ENCODE data around the gene RASSF8. TPM values are rescaled to one million over a fixed set of nuclear protein-coding genes. Genes with fewer than 3 reads are reported as not detected.

The RASSF8 gene
- 23.7 TPM for polyA plus RNA-seq (2013, experiment 1 of 2; ENCODE audit: insufficient read length)
- polyA plus RNA-seq (2013, experiment 2 of 2; ENCODE audit: insufficient read length): 20.8 TPM

- peak; percentile 86 for DNase-seq
Observed at GRCh38 chr12:25958428-25959070, at the start of gene RASSF8. Gene RASSF8, plus strand, starts transcription at chr12:25958682. Its CDS starts 96,662 bp downstream, at chr12:26055344.

GRCh38 chr12:25914551-25914950 lies 43.9 kb upstream of the RASSF8 start:
- DNase-seq: no peak

GRCh38 chr12:25924491-25925001 lies 33.9 kb upstream of the RASSF8 start:
- DNase-seq: no peak

GRCh38 chr12:25925064-25925463 lies 33.4 kb upstream of the RASSF8 start:
- DNase-seq: no peak

DNA sequence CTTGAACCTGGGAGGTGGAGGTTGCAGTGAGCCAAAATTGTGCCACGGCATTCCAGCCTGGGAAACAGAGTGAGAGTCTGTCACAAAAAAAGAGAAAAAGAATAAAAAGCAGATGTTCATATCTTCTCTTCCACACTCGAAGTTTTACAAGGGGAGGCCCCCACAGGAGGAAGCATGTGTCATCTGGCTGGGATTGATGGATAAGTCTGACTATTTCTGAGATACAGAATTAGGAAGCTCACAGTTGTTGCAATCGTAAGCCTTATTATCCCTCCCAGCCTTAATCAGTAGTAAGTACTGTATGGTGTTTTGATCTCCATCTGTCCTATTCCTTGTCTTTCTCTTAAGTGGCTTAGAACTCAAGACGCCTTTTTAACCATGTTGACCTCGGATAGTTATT lies 31.9 kb upstream of the RASSF8 start:
- peak; percentile 43 for DNase-seq

DNA sequence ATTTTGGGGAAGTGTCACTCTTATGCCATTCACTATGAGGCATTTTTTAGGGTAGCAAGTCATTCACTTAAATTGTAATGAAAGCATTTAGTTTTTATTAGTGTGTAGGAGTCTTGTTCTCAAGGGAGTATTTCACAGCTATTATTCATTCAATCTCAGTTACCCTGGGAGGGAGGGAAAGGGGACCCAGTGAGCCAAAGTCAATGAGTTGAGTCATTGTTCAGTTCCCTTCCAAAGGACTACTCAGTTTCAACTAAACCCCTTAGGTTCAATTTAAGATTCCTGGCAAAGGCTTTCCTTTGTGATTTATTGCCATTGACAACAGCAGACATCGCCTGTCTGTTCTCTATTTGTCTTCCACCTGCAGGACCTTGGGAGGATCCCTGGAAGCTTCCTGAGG lies 29.3 kb upstream of the RASSF8 start:
- DNase-seq: peak; percentile 35

GRCh38 chr12:25932971-25933370 lies 25.5 kb upstream of the RASSF8 start:
- DNase-seq: no peak

- DNase-seq: no peak
Observed at GRCh38 chr12:25934456-25934855, 24.0 kb upstream of the RASSF8 start.

GRCh38 chr12:25935355-25936144 lies 22.9 kb upstream of the RASSF8 start:
- no peak for DNase-seq

DNA sequence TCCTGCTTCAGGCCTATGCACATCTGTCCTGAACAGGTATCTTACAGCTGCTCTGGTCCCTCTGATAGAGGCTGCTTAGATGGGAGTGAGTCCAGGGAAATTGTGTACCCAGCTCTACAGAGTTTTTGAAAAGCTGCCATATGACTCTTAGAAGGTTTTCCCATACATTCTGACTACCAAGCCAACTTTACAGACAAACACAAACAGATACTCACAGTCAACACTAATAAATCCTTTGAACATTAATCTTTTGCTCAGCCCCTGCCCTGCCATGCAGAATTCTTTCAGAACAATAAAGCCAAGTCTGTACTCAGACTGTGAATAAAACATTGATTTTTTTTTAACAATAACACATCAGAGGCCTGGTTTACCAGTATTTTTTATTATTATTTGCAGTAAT lies 21.4 kb upstream of the RASSF8 start:
- DNase-seq: no peak

DNA sequence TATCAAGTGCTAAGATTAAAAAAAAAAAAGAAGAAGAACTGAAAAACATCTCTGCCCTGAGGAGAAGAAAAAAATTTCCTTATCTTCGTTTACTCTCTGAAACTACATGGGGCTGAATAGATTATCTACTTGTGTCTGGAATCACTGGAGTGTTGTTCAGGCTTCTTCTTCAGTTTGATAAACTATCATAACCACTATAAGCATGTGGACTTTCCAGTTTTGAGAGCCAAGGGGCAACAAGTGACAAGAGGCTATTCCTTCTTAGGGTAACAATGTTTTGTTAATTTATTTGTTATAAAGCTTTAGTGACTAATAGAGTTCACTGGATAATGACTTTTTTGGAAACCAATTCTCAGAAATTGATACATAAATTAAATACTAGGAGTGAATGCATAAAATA lies 19.9 kb upstream of the RASSF8 start:
- no peak for DNase-seq

GRCh38 chr12:25939606-25940005 lies 18.9 kb upstream of the RASSF8 start:
- no peak for DNase-seq

DNA sequence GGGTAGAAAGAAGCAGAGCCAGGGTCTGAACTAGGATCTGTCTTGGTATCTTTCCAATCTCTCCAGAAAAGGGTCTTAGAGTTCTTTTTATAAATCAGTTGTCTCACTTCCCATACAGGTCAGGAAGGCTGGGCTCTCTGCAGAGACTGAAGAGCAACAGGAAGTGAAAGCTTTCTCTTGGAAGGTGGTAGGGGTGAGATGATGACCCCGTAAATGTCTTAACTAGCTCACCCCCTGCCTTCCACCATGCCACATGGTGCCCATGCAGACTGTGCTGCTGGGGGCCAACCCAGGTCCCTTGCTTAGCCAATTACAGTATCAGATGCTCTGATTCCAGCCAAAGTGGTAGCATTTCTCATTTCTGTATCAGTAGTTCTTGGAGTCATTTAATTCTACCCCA lies 17.6 kb upstream of the RASSF8 start:
- no peak for DNase-seq

DNA sequence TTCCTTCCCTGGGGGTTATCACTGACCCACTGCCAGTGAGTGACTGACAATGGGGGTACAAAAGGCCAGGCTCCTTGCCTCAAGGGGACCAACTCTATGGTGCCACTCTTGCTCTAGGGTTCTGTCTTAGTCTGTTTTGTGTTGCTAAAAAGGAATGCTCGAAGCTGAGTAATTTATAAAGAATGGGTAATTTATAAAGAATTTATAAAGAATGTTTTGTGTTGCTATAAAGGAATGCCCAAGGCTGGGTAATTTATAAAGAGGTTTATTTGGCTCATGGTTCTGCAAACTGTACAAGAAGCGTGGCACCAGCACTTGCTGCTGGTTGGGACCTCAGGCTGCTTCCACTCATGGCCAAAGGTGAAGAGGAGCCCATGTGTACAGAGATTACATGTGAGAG lies 15.8 kb upstream of the RASSF8 start:
- peak; percentile 31 for DNase-seq

GRCh38 chr12:25943940-25944339 lies 14.5 kb upstream of the RASSF8 start:
- no peak for DNase-seq

DNA sequence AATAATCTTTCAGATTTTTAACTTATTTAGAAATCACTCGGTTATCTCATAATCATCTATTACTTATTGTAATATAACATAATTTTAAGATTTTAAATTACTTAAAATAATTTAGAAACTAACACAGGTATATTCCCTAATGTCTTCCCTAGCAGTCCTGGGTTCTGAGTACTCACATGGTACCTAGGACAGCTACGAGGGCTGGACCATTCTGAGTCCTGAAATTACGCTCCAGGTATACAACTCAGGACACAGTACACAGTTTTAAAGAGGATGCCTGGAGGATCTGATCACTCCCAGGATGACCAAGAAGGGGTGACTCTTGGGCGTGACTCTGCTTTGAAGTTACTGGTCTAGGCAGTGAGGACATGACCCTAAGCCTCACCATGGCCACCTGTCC lies 9.1 kb upstream of the RASSF8 start:
- no peak for DNase-seq

DNA sequence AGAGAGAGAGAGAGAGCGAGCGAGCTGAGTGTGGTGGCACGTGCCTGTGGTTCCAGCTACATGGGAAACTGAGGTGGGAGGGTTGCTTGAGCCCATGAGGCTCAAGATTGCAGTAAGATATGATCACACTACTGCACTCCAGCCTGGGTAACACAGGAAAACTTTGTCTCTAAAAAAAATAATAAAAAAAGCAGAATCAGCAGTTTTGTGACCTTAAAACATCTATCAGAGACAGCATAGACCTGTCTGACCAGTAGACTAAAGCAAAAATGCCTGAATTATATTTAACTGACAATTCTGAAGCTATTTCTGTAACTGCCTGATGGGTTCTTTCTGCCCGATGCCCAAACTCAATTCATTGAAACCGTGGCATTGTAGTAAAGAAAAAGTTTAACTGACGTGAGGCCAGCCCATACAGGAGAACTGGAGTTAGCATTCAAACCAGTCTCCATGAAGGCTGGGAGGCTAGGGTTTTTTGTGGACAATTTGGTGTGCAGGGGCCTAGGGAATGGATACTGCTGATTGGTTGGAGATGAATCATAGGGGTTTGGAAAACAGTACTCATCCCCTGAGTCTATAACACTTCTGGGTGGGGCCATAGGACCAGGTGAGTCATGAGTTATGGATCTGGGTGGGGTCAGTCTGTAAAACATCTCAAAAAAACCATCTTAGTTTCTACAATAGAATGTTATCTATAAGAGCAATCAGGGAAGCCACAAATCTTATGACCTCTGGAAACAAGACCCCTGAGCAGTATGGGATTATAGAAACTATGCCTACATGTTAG lies 8.0 kb upstream of the RASSF8 start:
- DNase-seq: no peak

- peak; percentile 83 for DNase-seq
Observed at GRCh38 chr12:25957793-25958427, 572 bp upstream of the RASSF8 start.

GRCh38 chr12:25959071-25959961 lies 834 bp downstream of the RASSF8 start:
- DNase-seq: peak; percentile 79

- no peak for DNase-seq
Observed at GRCh38 chr12:25960143-25960542, 1.7 kb downstream of the RASSF8 start.

DNA sequence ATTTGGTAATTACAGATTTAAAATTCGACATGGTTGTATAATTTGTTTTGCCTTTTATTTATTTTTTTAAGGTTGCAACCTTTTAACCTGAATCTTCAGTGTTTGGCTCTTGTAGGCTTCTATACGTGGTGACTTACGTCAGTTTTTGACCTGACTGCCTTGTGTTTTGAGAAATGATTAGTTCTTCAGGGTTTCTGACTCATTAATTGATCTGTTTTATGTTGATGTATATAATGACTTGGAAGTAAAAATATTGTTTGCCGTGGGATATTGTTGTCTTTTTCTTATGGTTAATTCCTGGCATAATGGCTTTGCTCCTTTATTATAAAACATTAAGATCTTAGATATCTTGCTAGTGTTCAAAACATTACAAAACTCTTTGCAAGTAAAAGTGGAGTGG lies 2.5 kb downstream of the RASSF8 start:
- no peak for DNase-seq

All from fibroblast of skin of abdomen (primary cell).